ENCODE results near the gene YIPF6. TPM values are rescaled to one million over a fixed set of nuclear protein-coding genes. Genes with fewer than 3 reads are reported as not detected.

YIPF6 gene
- total RNA-seq, 1 donor from 2014 or later, result 33.3 TPM

- no peaks in the 10 kb centered on the region for H3K4me1 Mint-ChIP-seq
- H3K9me3 Mint-ChIP-seq, result peaks cover 6% of the 10 kb centered on the region
- no peak overlapping the region for H3K27ac Mint-ChIP-seq
- no peak overlapping the region for H3K4me3 Mint-ChIP-seq
- no peaks in the 10 kb centered on the region for H3K27me3 Mint-ChIP-seq (ENCODE audit: low read depth)
- H3K36me3 Mint-ChIP-seq, result no peaks in the 10 kb centered on the region
- DNase-seq (ENCODE audit: low spot score in 2 of 2, unreplicated experiment in 2 of 2), result no peak
- TF ChIP-seq CTCF (IDR thresholded peaks at IDR 0.05; ENCODE audit: unreplicated experiment), result no peak
Observed at GRCh38 chrX:68461576-68461975, 37.3 kb upstream of the YIPF6 start.

GRCh38 chrX:68462197-68462596, 36.7 kb upstream of the YIPF6 start:
- Mint-ChIP-seq H3K27me3 (ENCODE audit: low read depth) (no peaks in the 10 kb centered on the region), H3K36me3 (no peaks in the 10 kb centered on the region), H3K9me3 (peaks cover 8% of the 10 kb centered on the region), H3K4me1 (no peaks in the 10 kb centered on the region), H3K4me3 (no peak overlapping the region), H3K27ac (no peak overlapping the region)
- no peak for DNase-seq (ENCODE audit: low spot score in 2 of 2, unreplicated experiment in 2 of 2)
- no peak for TF ChIP-seq CTCF (IDR thresholded peaks at IDR 0.05; ENCODE audit: unreplicated experiment)

GRCh38 chrX:68462653-68463052, 36.2 kb upstream of the YIPF6 start:
- TF ChIP-seq CTCF (IDR thresholded peaks at IDR 0.05; ENCODE audit: unreplicated experiment), result peak; percentile 44
- no peak for DNase-seq (ENCODE audit: low spot score in 2 of 2, unreplicated experiment in 2 of 2)
- Mint-ChIP-seq H3K4me3 (no peak overlapping the region), H3K36me3 (no peaks in the 10 kb centered on the region), H3K27ac (no peak overlapping the region), H3K27me3 (ENCODE audit: low read depth) (no peaks in the 10 kb centered on the region), H3K4me1 (no peaks in the 10 kb centered on the region), H3K9me3 (peaks cover 11% of the 10 kb centered on the region)

GRCh38 chrX:68463880-68464279, 35.0 kb upstream of the YIPF6 start:
- no peak overlapping the region for H3K27ac Mint-ChIP-seq
- H3K36me3 Mint-ChIP-seq, result no peaks in the 10 kb centered on the region
- H3K27me3 Mint-ChIP-seq (ENCODE audit: low read depth), result no peaks in the 10 kb centered on the region
- H3K4me1 Mint-ChIP-seq, result no peaks in the 10 kb centered on the region
- DNase-seq (ENCODE audit: low spot score in 2 of 2, unreplicated experiment in 2 of 2), result no peak
- no peak for TF ChIP-seq CTCF (IDR thresholded peaks at IDR 0.05; ENCODE audit: unreplicated experiment)
- H3K4me3 Mint-ChIP-seq, result no peak overlapping the region
- H3K9me3 Mint-ChIP-seq, result peaks cover 16% of the 10 kb centered on the region

- H3K36me3 Mint-ChIP-seq, result no peaks in the 10 kb centered on the region
- peaks cover 16% of the 10 kb centered on the region for H3K9me3 Mint-ChIP-seq
Observed at GRCh38 chrX:68464796-68465195, 34.1 kb upstream of the YIPF6 start.

More at GRCh38 chrX:68464796-68465195, 34.1 kb upstream of the YIPF6 start:
- no peak for DNase-seq (ENCODE audit: low spot score in 2 of 2, unreplicated experiment in 2 of 2)
- no peak overlapping the region for H3K27ac Mint-ChIP-seq
- no peak overlapping the region for H3K4me3 Mint-ChIP-seq
- no peaks in the 10 kb centered on the region for H3K4me1 Mint-ChIP-seq
- TF ChIP-seq CTCF (IDR thresholded peaks at IDR 0.05; ENCODE audit: unreplicated experiment), result no peak
- H3K27me3 Mint-ChIP-seq (ENCODE audit: low read depth), result no peaks in the 10 kb centered on the region
